CD4-positive, alpha-beta T cell treated with Interleukin-4 for 4 hours (primary cell): Measurements from ENCODE around the gene CYB561.

Experiments used
- DNase-seq: peaks from one replicate; pipeline ENCODE4 v3.0.0-alpha.2; 2020

Gene CYB561

DNA sequence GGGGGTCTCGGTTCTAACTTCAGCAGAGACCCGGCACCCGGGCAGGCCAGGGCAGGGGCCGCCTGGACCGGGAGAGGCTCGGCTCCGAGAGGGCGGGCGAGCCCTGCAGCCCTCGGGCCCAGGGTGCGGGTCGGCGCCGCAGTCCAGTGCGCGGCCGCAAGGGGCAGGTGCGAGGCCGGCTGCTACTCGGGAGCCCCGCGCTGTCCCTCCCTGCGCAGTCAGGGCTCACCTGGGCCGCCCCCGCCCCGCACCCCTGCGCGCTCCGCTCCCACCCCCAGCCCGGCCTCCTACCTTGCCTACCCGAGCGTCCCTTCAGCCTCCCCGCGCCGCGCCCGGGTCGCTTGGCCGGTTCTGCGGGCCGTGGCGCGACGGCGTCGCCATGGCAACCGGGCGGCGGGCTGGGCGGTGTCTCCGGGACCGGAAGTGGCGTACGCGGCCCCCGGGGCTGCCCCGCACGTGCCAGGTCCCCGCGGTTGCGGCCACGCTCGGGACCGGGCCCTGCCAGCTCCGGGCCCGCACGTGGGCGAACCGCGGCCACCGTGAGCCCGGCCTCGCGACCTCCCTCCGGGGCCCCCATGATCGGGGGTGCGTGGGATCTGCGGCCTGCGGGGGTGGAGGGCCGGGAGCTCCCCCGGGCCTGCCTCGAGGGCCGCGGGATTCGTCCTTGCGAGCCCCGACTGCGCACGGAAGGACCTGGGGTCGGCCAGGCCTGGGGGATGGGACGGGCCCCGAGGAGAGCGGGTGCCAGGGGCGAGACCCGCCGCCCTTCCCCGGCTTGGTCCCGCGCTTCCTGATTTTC, at the start of gene CYB561:
TSS of gene CYB561 (minus strand) at position 353 of the 799 bp plus-strand sequence. CDS start 8,759 bp downstream, outside the sequence.
- DNase-seq, result peak; percentile 60

DNA sequence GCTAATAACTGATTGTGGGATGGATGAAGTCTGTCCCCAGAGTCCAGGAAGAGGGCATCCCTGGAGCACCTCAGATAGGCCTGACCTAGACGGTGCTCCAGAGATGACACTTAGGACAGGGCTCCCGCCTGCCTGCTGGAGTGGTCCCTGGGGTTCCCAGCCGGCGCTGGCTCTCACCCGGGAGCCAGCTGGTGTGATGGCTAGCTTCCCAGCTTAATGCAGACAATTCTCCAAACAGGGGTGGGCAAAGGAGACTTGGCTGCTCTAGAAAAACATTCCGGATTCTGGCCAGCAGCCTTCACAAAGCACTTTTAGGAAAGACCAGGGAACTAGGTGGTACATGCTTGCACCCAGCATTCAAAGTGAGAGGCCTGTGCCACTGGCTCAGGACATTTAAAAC, 49.4 kb upstream of the CYB561 start:
- DNase-seq, result no peak

- no peak for DNase-seq
Measured at GRCh38 chr17:63494300-63494928, 48.3 kb upstream of the CYB561 start.

GRCh38 chr17:63493411-63493810, 47.3 kb upstream of the CYB561 start:
- DNase-seq, result no peak

DNA sequence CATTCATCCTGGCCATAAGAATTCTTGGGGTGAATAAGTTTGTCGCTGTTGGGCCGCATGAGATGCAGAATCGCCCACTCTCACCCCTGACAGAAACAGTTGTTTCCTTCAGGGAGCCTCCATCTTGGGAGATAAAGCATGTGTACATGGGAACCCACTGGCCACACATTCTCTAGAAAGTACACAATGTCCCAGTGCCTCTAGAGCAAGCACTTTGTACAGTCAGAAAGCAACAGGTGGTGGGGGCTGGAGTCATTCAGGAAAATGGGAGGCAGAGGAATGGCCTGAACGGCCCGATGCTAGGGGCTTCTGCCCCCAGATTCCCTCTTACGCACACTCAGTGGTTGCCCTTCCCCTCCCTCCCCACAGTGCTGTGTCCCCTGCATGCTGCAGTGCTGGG, 46.8 kb upstream of the CYB561 start:
- DNase-seq, result no peak

GRCh38 chr17:63491977-63492618, 46.0 kb upstream of the CYB561 start:
- no peak for DNase-seq

- DNase-seq, result no peak
Measured at GRCh38 chr17:63491413-63491812, 45.3 kb upstream of the CYB561 start.

- no peak for DNase-seq
Measured at GRCh38 chr17:63490858-63491400, 44.8 kb upstream of the CYB561 start.

- no peak for DNase-seq
Measured at GRCh38 chr17:63490329-63490728, 44.2 kb upstream of the CYB561 start.

DNA sequence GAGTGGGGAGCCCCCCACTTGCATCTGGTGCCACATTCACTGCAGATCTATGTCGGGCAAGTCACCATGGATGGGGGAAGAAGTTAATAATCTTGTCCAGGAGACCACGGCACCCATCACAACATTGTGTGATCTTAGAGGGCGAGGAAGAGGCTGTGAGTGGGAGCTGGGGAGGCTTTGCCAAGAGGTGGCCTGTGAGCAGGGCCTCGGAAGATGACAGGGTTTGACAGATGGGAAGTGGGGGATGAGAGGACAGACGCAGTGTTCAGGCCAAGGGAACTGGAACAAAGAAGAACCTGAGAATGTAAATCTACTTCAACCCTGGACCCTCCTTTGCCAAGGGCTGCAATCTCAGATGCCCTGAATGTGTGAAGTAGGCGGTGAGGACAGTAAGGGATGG, 43.2 kb upstream of the CYB561 start:
- DNase-seq, result no peak

DNA sequence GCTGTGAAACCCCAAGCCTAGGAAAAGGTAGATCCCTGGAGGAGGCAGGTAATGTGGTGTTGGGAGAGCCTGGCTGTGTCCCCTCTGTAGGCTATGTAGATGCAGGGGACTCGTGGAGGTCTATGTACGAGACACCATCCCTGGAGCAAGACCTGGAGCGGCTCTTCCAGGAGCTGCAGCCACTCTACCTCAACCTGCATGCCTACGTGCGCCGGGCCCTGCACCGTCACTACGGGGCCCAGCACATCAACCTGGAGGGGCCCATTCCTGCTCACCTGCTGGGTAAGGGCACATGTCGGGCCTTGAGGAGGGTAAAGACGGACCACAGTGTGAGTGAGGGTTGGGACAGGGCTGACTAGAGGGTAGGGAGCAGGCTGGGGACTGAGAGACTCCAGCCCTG, 42.7 kb upstream of the CYB561 start:
- DNase-seq, result no peak

GRCh38 chr17:63487014-63487339, 40.9 kb upstream of the CYB561 start:
- no peak for DNase-seq

DNA sequence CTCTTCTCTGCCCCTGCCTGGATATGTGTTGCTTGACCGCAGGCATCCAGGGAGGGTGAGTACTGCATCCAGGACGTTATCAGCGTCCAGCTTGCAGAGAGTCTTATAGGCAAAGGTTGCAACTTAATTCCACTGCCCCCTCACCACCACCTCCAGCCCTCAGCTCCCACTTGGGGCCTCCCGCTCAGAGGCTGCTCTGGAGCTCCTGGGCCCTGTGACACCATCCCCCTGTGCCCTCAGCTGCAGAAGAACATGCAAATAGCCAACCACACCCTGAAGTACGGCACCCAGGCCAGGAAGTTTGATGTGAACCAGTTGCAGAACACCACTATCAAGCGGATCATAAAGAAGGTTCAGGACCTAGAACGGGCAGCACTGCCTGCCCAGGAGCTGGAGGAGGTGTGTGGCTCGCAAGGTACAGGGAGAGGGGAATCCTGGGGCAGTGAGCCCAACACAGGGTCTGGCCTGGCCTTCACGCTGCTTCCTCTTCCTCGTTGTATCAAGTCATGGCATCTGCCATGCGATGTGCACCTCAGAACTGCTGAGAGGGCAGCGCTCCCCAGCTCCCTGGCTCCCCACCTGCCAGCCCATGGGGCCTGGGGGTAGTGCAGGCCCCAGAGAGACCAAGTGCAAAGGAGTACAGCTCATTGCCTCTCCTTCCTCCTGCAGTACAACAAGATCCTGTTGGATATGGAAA, 40.4 kb upstream of the CYB561 start:
- DNase-seq, result no peak

DNA sequence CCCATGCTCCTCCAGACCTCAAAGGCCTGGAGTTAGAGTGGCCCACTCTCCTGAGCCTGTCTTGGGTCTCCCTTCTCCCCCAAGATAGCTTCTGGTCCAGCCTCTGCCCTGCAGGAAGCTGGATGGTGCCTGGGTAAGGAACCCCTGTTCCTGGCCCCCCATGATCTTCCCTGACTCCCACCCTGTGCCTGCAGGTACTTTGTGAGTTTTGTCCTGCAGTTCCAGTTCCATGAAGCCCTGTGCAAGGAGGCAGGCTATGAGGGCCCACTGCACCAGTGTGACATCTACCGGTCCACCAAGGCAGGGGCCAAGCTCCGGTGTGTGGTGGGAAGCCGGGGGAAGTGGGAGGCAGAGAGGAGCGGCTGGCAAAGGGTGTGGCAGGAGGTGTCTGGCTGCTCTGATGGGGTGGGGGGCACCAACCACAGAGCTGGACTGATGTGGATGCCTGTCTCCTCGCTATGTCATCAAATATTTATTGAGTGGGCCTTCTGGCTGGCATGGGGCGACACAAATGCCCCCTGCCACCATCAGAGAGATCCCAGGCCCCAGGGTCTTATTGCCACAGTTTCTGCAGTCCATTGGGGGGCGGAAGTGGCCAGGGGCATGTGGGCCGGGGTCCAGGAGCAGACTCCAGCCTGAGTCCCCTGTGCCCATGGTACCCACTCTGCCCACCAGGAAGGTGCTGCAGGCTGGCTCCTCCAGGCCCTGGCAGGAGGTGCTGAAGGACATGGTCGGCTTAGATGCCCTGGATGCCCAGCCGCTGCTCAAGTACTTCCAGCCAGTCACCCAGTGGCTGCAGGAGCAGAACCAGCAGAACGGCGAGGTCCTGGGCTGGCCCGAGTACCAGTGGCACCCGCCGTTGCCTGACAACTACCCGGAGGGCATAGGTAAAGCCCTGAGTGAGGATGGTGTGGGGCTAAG, 37.8 kb upstream of the CYB561 start:
- DNase-seq, result no peak

- DNase-seq, result no peak
Measured at GRCh38 chr17:63483038-63483437, 36.9 kb upstream of the CYB561 start.

DNA sequence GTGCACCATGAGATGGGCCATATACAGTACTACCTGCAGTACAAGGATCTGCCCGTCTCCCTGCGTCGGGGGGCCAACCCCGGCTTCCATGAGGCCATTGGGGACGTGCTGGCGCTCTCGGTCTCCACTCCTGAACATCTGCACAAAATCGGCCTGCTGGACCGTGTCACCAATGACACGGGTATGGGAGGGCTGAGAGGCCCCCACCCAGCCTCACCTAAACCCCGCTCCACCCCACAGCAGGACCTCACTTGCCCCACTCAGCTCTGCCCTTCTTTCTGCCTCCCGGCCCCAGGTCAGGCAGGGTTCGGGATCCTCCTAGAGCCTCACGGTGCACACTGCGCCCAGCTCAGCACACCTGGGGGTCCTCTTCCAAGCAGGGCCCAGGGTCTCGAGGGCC, 36.4 kb upstream of the CYB561 start:
- no peak for DNase-seq

DNA sequence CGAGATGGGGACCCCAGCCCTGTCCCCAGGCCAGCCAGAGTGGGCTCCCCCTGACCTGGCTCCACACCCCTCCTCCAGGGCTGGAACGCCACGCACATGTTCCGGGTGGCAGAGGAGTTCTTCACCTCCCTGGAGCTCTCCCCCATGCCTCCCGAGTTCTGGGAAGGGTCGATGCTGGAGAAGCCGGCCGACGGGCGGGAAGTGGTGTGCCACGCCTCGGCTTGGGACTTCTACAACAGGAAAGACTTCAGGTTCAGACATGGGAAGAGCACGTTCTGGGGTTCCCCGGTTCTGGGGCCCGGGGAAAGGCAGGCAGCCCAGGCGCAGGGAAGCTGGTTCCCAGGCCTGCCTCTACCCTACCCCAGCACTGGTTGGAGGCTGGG, 35.4 kb upstream of the CYB561 start:
- DNase-seq, result no peak

- no peak for DNase-seq
Measured at GRCh38 chr17:63480826-63481487, 34.9 kb upstream of the CYB561 start.

DNA sequence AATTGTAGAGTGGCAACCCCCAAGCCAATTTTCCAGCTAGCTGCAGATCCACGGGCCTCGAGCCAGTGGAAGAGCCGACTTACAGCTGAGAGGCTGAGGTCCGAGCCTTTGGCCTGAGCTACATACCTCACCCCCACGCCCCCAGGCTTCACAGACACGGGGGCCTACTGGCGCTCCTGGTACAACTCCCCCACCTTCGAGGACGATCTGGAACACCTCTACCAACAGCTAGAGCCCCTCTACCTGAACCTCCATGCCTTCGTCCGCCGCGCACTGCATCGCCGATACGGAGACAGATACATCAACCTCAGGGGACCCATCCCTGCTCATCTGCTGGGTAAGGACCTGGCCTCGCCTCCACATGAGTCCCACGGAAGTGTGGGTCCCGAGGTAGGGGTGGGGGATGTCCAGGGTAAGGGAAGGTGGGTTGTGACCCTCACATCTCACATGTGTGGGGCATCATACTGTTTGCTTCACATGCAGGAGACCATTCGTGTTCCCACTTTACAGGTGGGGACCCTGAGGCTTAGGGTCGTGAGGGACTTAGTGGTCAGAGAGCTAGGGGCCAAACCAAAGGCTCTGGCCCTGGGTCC, 34.2 kb upstream of the CYB561 start:
- no peak for DNase-seq

DNA sequence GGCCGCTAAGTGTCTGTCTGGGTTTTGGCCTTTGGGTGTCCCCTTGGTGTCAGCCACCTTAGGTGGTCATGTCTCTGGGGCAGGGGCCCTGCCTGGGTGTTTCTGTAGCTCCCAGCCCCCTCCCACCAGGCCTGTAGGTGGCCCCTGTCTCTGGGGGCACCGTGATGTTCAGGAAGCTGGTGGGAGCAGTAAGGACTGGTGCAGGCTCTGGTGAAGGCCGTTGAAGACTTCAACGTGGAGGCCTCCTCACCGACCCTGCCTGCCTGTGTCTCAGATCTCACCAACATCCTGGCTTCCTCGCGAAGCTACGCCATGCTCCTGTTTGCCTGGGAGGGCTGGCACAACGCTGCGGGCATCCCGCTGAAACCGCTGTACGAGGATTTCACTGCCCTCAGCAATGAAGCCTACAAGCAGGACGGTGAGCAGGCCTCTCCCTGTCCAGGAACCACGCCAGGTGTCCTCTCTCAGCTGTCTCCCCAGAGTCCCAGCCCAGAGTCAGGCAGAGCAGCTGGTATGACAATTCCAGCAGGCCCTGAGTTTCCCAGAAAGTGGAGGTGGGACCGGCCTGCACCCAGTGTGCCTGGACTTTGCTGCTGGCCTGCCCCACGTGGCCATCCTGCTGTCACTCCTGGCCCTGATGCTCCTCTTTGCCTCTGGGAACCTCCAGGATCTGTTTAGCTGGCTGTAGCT, 33.5 kb upstream of the CYB561 start:
- DNase-seq, result no peak
